CD4-positive, alpha-beta memory T cell (primary cell): ENCODE results near the gene HSD3B1. TPM values are rescaled to one million over a fixed set of nuclear protein-coding genes. Genes with fewer than 3 reads are reported as not detected.
A peak's percentile ranks its signal among the peaks of the same experiment; 100 is the strongest.

Experiments used
- CTCF ChIA-PET: fragments of 350-600 bp; sonication (Branson Sonifier 250); formaldehyde crosslinking; loops from one replicate; lab custom pipeline; 2021; ENCODE audit warnings: inconsistent platforms; ENCODE audit not compliant: partially characterized antibody; lab: Charles Lee
- POLR2A ChIA-PET: fragments of 350-600 bp; sonication (Branson Sonifier 250); formaldehyde crosslinking; loops from one replicate; lab custom pipeline; 2021; ENCODE audit not compliant: partially characterized antibody; lab: Charles Lee
- DNase-seq, 5 donors: peaks; one replicate each; pipeline versions ENCODE4 v3.0.0 to v3.0.0-alpha.2; 2020 to 2022; ENCODE audit warnings: mixed read lengths in 1 of 5
- H3K27ac ChIP-seq: one replicate; pipeline ENCODE4 v1.7.0; 2013; ENCODE audit warnings: low read depth, low read length
- H3K27me3 ChIP-seq: 2 replicates; pipeline ENCODE4 v1.7.0; 2013; ENCODE audit warnings: mild to moderate bottlenecking, low read length, moderate library complexity; ENCODE audit not compliant: insufficient read depth
- H3K36me3 ChIP-seq: 2 replicates; pipeline ENCODE4 v1.7.0; 2013; ENCODE audit warnings: mild to moderate bottlenecking, low read length, moderate library complexity; ENCODE audit not compliant: insufficient read depth
- H3K4me1 ChIP-seq: 2 replicates; pipeline ENCODE4 v1.7.0; 2013; ENCODE audit warnings: mild to moderate bottlenecking, low read length, moderate library complexity; ENCODE audit not compliant: insufficient read depth
- H3K4me3 ChIP-seq, 2 donors: one replicate each; pipeline ENCODE4 v1.7.0; 2013; ENCODE audit warnings: low read length in 2 of 2, mild to moderate bottlenecking in 1 of 2
- H3K9me3 ChIP-seq, 2 donors: one replicate each; pipeline ENCODE4 v1.7.0; 2013; ENCODE audit warnings: low read length in 2 of 2, control low read depth in 1 of 2; ENCODE audit not compliant: control insufficient read depth in 1 of 2
- H3K27ac Mint-ChIP-seq, 7 donors: one replicate each; pipeline ENCODE4 v1.8.0; 2020 to 2021; ENCODE audit warnings: mixed read lengths in 7 of 7, mild to moderate bottlenecking in 6 of 7, inconsistent platforms in 3 of 7, moderate library complexity in 3 of 7
- H3K27me3 Mint-ChIP-seq, 2 donors: one replicate each; pipeline ENCODE4 v1.8.0; 2020 to 2021; ENCODE audit warnings: mixed read lengths in 2 of 2
- H3K36me3 Mint-ChIP-seq, 2 donors: one replicate each; pipeline ENCODE4 v1.8.0; 2020 to 2021; ENCODE audit warnings: mixed read lengths in 2 of 2, inconsistent platforms in 1 of 2, mild to moderate bottlenecking in 1 of 2
- H3K4me1 Mint-ChIP-seq, 4 donors: one replicate each; pipeline ENCODE4 v1.8.0; 2020 to 2021; ENCODE audit warnings: mixed read lengths in 4 of 4, mild to moderate bottlenecking in 1 of 4
- H3K4me3 Mint-ChIP-seq, 8 donors: one replicate each; pipeline ENCODE4 v1.8.0; 2020 to 2021; ENCODE audit warnings: mixed read lengths in 8 of 8, mild to moderate bottlenecking in 7 of 8, moderate library complexity in 6 of 8, inconsistent platforms in 3 of 8
- H3K9me3 Mint-ChIP-seq, 8 donors: one replicate each; pipeline ENCODE4 v1.8.0; 2020 to 2021; ENCODE audit warnings: mixed read lengths in 8 of 8, mild to moderate bottlenecking in 5 of 8, inconsistent platforms in 3 of 8, moderate library complexity in 1 of 8
- intact Hi-C: fragments of 100-400 bp; cut with micrococcal nuclease; formaldehyde crosslinking; loops from one replicate; pipeline ENCODE4 v1.15.1; 2023
- polyA plus RNA-seq, 2 donors: library from polyadenylated mRNA; unstranded; fragments of 300-500 nt; fragmentation: Illumina TruSeq; gene quantifications; one replicate each; pipeline ENCODE4 v1.2.3, GENCODE V29; 2021
- total RNA-seq, 2 experiments: library from RNA; stranded (reverse); gene quantifications; one replicate each; pipeline ENCODE4 v1.2.3, GENCODE V29; 2021

The HSD3B1 gene
- total and polyA plus RNA-seq, 4 experiments from 2014 or later: not detected

DNA sequence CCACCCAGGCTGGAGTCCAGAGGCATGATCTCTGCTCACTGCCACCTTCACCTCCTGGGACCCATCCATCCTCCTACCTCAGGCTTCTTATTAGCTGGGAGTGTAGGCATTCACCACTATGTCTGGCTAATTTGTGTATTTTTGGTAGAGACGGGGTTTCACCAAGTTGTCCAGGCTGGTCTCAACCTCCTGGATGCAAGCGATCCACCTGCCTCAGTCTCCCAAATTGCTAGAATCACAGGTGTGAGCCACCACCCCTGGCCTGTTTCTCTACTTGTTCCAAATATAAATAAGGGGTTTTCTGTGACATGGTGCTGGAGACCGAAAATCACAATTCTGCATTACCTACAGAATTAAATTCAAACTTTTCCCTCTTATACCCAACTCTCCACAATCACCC, 36.6 kb upstream of the HSD3B1 start:
- Mint-ChIP-seq H3K9me3 (no peaks in the 10 kb centered on the region), H3K36me3 (no peaks in the 10 kb centered on the region), H3K27me3 (no peaks in the 10 kb centered on the region), H3K4me3 (no peak overlapping the region), H3K4me1 (no peaks in the 10 kb centered on the region), H3K27ac (no peak overlapping the region)
- POLR2A ChIA-PET: no interaction called here
- H3K36me3 ChIP-seq: no peaks in the 10 kb centered on the region
- intact Hi-C loops: no loop called here
- no peak overlapping the region for H3K27ac ChIP-seq
- no peaks in the 10 kb centered on the region for H3K9me3 ChIP-seq
- DNase-seq: no peak
- CTCF ChIA-PET: no interaction called here
- no peaks in the 10 kb centered on the region for H3K27me3 ChIP-seq
- H3K4me3 ChIP-seq: no peak overlapping the region
- no peaks in the 10 kb centered on the region for H3K4me1 ChIP-seq

DNA sequence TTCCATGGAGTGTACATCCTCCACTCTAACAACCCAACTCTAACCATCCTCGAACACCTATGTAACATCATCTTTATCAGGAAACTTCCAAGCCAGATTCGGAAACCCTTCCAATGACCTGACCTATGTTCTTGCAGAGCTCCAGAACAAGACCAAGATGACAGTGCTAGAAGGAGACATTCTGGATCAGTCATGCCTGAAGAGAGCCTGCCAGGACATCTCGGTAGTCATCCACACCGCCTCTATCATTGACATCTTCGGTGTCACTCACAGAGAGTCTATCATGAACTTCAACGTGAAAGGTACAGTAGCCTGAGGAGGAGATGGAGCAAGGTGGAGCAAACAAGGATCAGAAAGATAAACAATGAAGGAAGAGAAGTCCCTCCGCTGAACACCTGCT, 36.1 kb upstream of the HSD3B1 start:
- no peaks in the 10 kb centered on the region for H3K9me3 Mint-ChIP-seq
- Histone ChIP-seq H3K27me3 (no peaks in the 10 kb centered on the region), H3K4me1 (no peaks in the 10 kb centered on the region), H3K9me3 (no peaks in the 10 kb centered on the region), H3K27ac (no peak overlapping the region), H3K36me3 (no peaks in the 10 kb centered on the region), H3K4me3 (no peak overlapping the region)
- no peak for DNase-seq
- H3K27me3 Mint-ChIP-seq: no peaks in the 10 kb centered on the region
- ChIA-PET CTCF (no interaction called here), POLR2A (no interaction called here)
- no peaks in the 10 kb centered on the region for H3K36me3 Mint-ChIP-seq
- H3K4me3 Mint-ChIP-seq: no peak overlapping the region
- peak overlapping the region in 1 of 7 donors; percentile 48 for H3K27ac Mint-ChIP-seq
- intact Hi-C loops: no loop called here
- no peaks in the 10 kb centered on the region for H3K4me1 Mint-ChIP-seq

- no peak for DNase-seq
- H3K4me3 ChIP-seq: no peak overlapping the region
- no peak overlapping the region for H3K27ac Mint-ChIP-seq
- ChIA-PET CTCF (no interaction called here), POLR2A (no interaction called here)
- no peaks in the 10 kb centered on the region for H3K27me3 ChIP-seq
- no peaks in the 10 kb centered on the region for H3K4me1 Mint-ChIP-seq
- no peaks in the 10 kb centered on the region for H3K9me3 ChIP-seq
- H3K36me3 Mint-ChIP-seq: no peaks in the 10 kb centered on the region
- H3K27me3 Mint-ChIP-seq: no peaks in the 10 kb centered on the region
- H3K27ac ChIP-seq: no peak overlapping the region
- no peaks in the 10 kb centered on the region for H3K4me1 ChIP-seq
- H3K4me3 Mint-ChIP-seq: no peak overlapping the region
- H3K9me3 Mint-ChIP-seq: no peaks in the 10 kb centered on the region
- intact Hi-C loops: no loop called here
- no peaks in the 10 kb centered on the region for H3K36me3 ChIP-seq
Measured at GRCh38 chr1:119471566-119471965, 35.4 kb upstream of the HSD3B1 start.

DNA sequence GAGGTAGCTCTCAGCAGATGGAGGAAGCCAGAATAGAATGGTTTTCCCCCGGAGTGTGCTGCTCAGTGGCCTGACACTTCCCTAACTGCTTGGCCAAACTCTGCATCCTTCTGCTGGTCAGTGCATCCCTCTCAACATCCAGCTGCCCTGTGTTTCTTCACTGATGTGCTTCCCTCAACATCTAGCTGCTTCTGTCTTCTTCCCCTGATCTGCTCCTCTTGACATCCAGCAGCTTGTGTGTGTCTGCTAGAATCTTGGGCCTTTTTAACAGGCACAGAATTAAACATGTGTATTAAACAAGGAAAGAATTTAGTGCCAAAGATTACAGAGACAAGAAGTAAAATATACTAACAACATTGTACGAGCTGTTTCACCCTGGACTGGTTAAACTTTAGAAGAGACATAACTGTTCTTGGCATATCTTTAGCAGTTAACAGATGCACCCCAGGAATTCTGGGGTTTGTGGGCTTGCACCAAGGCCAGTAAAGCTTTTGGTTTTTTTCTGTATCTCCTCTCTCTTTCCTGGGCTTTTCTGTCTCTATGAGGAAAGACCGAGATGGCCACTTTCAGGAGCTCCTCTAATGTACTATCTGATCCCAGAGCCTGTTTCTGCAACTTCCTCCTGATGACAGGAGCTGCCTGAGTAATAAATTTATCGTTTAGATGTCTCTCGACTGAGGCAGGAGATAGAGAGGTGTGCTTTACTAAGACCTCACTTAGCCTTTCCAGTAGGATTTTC, 34.8 kb upstream of the HSD3B1 start:
- no peaks in the 10 kb centered on the region for H3K4me1 ChIP-seq
- ChIA-PET CTCF (no interaction called here), POLR2A (no interaction called here)
- Mint-ChIP-seq H3K9me3 (no peaks in the 10 kb centered on the region), H3K4me3 (no peak overlapping the region), H3K36me3 (no peaks in the 10 kb centered on the region), H3K27me3 (no peaks in the 10 kb centered on the region), H3K4me1 (no peaks in the 10 kb centered on the region), H3K27ac (no peak overlapping the region)
- H3K27ac ChIP-seq: no peak overlapping the region
- no peak for DNase-seq
- H3K36me3 ChIP-seq: no peaks in the 10 kb centered on the region
- H3K4me3 ChIP-seq: no peak overlapping the region
- H3K27me3 ChIP-seq: no peaks in the 10 kb centered on the region
- H3K9me3 ChIP-seq: no peaks in the 10 kb centered on the region
- intact Hi-C loops: no loop called here

GRCh38 chr1:119472819-119473175, 34.2 kb upstream of the HSD3B1 start:
- intact Hi-C loops: no loop called here

GRCh38 chr1:119475866-119476439, 31.1 kb upstream of the HSD3B1 start:
- no peak overlapping the region for H3K27ac Mint-ChIP-seq
- H3K4me3 Mint-ChIP-seq: no peak overlapping the region
- H3K4me1 Mint-ChIP-seq: no peaks in the 10 kb centered on the region
- H3K36me3 ChIP-seq: no peaks in the 10 kb centered on the region
- no peak overlapping the region for H3K4me3 ChIP-seq
- peaks cover 0 to 6% of the 10 kb centered on the region in 2 donors for H3K27me3 Mint-ChIP-seq
- H3K27ac ChIP-seq: no peak overlapping the region
- DNase-seq: no peak
- intact Hi-C loops: no loop called here
- H3K4me1 ChIP-seq: no peaks in the 10 kb centered on the region
- H3K36me3 Mint-ChIP-seq: no peaks in the 10 kb centered on the region
- POLR2A ChIA-PET: no interaction called here
- no peaks in the 10 kb centered on the region for H3K27me3 ChIP-seq
- CTCF ChIA-PET: no interaction called here
- H3K9me3 Mint-ChIP-seq: no peaks in the 10 kb centered on the region
- no peaks in the 10 kb centered on the region for H3K9me3 ChIP-seq

More at GRCh38 chr1:119472819-119473175, 34.2 kb upstream of the HSD3B1 start:
- peaks cover 0 to 3% of the 10 kb centered on the region in 2 donors for H3K27me3 Mint-ChIP-seq
- H3K27me3 ChIP-seq: no peaks in the 10 kb centered on the region
- ChIA-PET POLR2A (no interaction called here), CTCF (no interaction called here)
- no peaks in the 10 kb centered on the region for H3K9me3 ChIP-seq
- DNase-seq: no peak
- no peaks in the 10 kb centered on the region for H3K4me1 Mint-ChIP-seq
- H3K9me3 Mint-ChIP-seq: no peaks in the 10 kb centered on the region
- H3K4me1 ChIP-seq: no peaks in the 10 kb centered on the region
- H3K27ac Mint-ChIP-seq: no peak overlapping the region
- H3K4me3 Mint-ChIP-seq: no peak overlapping the region
- H3K27ac ChIP-seq: no peak overlapping the region
- H3K36me3 Mint-ChIP-seq: no peaks in the 10 kb centered on the region
- no peak overlapping the region for H3K4me3 ChIP-seq
- H3K36me3 ChIP-seq: no peaks in the 10 kb centered on the region

DNA sequence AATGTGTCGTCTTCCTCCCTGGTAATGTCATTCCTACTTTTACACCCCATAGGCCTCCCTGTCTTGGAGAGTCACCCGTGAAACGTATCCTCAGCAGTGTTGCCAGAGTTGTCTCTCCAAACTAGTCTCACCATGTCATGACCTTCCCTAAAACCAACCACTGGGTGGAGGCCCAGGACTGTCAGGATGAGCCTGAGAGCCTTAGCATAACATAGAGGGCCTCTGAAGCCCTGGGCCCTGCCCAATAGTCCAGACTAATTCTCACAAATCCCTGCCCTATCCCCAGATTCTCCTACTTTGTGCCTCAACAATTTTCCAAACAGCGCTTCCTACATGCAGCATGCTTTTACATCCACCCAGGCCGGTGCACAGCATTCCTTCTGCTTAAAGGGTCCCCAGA, 29.3 kb upstream of the HSD3B1 start:
- Mint-ChIP-seq H3K27ac (no peak overlapping the region), H3K27me3 (peaks cover 0 to 6% of the 10 kb centered on the region in 2 donors), H3K4me3 (no peak overlapping the region), H3K36me3 (no peaks in the 10 kb centered on the region), H3K9me3 (no peaks in the 10 kb centered on the region), H3K4me1 (no peaks in the 10 kb centered on the region)
- POLR2A ChIA-PET: no interaction called here
- Histone ChIP-seq H3K4me3 (no peak overlapping the region), H3K27me3 (no peaks in the 10 kb centered on the region), H3K9me3 (no peaks in the 10 kb centered on the region), H3K4me1 (no peaks in the 10 kb centered on the region), H3K27ac (no peak overlapping the region), H3K36me3 (no peaks in the 10 kb centered on the region)
- intact Hi-C loops: no loop called here
- CTCF ChIA-PET: no interaction called here
- no peak for DNase-seq
